Measurements from ENCODE around the gene OR1L6.

Gene OR1L6, protein sequence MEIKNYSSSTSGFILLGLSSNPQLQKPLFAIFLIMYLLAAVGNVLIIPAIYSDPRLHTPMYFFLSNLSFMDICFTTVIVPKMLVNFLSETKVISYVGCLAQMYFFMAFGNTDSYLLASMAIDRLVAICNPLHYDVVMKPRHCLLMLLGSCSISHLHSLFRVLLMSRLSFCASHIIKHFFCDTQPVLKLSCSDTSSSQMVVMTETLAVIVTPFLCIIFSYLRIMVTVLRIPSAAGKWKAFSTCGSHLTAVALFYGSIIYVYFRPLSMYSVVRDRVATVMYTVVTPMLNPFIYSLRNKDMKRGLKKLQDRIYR

DNA sequence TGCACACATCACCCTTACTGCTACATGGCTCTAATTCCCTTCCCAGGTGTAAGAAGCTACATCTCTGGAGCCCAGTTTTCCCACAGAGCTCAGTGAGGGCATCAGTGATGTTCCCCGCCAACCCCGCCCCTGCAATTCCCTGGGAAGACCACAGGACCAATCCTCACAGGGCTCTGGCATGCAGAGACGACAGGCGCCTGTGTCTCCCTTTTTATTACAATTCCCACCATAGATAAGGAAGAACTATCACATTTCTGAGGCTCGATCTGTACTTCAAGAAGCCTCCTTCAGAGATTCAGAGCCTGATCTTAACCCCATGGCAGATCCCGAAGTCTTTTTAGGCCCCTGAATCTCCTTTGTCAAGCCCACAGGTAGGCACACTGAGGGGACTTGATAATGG lies at the start of gene OR1L6:
OR1L6 (plus strand) TSS at position 301 of the 400 bp plus-strand sequence. CDS start 7,545 bp downstream, outside the sequence.
- no peak for TF ChIP-seq ZFX (IDR thresholded peaks at IDR 0.05; ENCODE audit: borderline replicate concordance)
- TF ChIP-seq, protein P1, sequence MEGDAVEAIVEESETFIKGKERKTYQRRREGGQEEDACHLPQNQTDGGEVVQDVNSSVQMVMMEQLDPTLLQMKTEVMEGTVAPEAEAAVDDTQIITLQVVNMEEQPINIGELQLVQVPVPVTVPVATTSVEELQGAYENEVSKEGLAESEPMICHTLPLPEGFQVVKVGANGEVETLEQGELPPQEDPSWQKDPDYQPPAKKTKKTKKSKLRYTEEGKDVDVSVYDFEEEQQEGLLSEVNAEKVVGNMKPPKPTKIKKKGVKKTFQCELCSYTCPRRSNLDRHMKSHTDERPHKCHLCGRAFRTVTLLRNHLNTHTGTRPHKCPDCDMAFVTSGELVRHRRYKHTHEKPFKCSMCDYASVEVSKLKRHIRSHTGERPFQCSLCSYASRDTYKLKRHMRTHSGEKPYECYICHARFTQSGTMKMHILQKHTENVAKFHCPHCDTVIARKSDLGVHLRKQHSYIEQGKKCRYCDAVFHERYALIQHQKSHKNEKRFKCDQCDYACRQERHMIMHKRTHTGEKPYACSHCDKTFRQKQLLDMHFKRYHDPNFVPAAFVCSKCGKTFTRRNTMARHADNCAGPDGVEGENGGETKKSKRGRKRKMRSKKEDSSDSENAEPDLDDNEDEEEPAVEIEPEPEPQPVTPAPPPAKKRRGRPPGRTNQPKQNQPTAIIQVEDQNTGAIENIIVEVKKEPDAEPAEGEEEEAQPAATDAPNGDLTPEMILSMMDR (IDR thresholded peaks at IDR 0.05): no peak
- no peak within 1 kb of the TSS for H3K27ac ChIP-seq

DNA sequence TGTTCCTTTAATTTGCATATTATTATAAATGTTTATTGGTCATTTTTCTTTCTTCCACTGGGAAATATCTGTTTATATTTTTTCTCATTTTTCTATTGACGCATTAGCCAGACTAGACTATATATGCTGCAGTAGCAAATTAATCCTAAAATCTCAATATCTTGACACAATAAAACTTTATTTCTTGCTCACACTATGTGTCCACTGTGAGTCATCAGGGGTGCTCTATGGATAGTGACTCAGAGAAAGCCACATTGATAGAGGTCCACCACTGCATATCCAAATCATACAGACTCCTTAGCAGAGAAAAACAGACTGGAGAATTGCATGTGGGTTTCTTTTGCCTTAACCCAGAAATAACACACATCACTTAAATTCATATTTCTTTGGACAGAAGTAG lies 46.4 kb upstream of the OR1L6 start:
- TF ChIP-seq ZFX (IDR thresholded peaks at IDR 0.05; ENCODE audit: borderline replicate concordance): no peak
- TF ChIP-seq, protein P1 (IDR thresholded peaks at IDR 0.05): no peak
- H3K27ac ChIP-seq: no peak overlapping the region

DNA sequence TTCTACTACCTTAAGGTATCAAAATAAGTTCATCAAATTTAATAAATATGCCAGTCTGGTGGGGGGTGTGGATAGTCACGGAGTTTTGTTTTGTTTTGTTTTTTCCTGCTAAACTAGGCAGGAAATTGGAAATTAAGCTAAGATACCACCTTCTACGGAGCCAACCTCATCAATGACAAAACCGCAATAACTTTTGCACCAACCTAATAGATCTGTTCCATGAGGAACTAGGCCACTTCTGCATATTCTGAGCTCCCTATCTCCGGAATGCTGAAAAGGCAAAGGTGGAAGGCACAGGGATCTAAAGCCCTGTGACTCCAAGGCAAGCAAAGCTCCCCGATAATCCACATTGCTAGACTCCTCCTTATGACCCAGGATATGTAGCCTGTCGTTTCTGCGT lies 24.1 kb upstream of the OR1L6 start:
- TF ChIP-seq, protein P1 (IDR thresholded peaks at IDR 0.05): no peak

GRCh38 chr9:122719218-122719617 lies 22.9 kb upstream of the OR1L6 start:
- no peak overlapping the region for H3K27ac ChIP-seq
- TF ChIP-seq ZFX (IDR thresholded peaks at IDR 0.05; ENCODE audit: borderline replicate concordance): no peak
- TF ChIP-seq, protein P1 (IDR thresholded peaks at IDR 0.05): no peak

More for the DNA sequence above, 24.1 kb upstream of the OR1L6 start:
- no peak overlapping the region for H3K27ac ChIP-seq

GRCh38 chr9:122723690-122724089 lies 18.4 kb upstream of the OR1L6 start, which contains the start of gene OR1L4:
Gene OR1L4, plus strand, starts transcription at chr9:122723990. Its CDS starts 0 bp downstream, at chr9:122723990.
- no peak within 1 kb of the TSS for H3K27ac ChIP-seq
- TF ChIP-seq, protein P1 (IDR thresholded peaks at IDR 0.05): no peak
- no peak for TF ChIP-seq ZFX (IDR thresholded peaks at IDR 0.05; ENCODE audit: borderline replicate concordance)

DNA sequence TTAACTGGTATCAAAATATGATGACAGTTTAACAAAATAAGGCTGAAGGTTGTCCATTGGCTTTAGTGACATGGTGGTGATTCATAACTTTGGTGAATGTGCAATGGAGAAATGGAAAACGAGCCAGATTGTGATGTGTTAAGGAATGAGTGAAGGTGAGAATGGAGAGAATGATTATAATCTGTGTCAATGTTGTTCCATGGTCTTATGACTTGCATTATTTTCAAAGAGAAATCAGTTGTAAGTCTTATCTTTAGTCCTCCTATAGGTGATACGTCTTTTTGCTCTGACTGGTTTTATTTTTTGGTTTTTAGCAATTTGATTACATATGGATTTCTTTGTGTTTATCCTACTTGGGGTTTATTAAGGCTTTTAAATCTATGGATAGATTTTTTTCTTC lies 12.7 kb downstream of the OR1L6 start:
- no peak overlapping the region for H3K27ac ChIP-seq
- TF ChIP-seq, protein P1 (IDR thresholded peaks at IDR 0.05): no peak
- no peak for TF ChIP-seq ZFX (IDR thresholded peaks at IDR 0.05; ENCODE audit: borderline replicate concordance)

- no peak for TF ChIP-seq ZFX (IDR thresholded peaks at IDR 0.05; ENCODE audit: borderline replicate concordance)
- TF ChIP-seq, protein P1 (IDR thresholded peaks at IDR 0.05): no peak
- no peak overlapping the region for H3K27ac ChIP-seq
Observed at GRCh38 chr9:122767817-122768216, 25.7 kb downstream of the OR1L6 start.
